HepG2 (cell line): ENCODE measurements around the gene ALDH1A1. TPM values are rescaled to one million over a fixed set of nuclear protein-coding genes. Genes with fewer than 3 reads are reported as not detected.

ENCODE experiments used
- ATAC-seq: fragments of 200-7000 bp; cut with Tn5 transposase; 3 replicates; pipeline ENCODE4 v1.9.1; 2020; ENCODE audit warnings: mild to moderate bottlenecking, moderate library complexity
- BruUV-seq: library from RNA; stranded (reverse); fragments of 400-500 nt; replicated peaks from 2 replicates; lab custom pipeline; 2021; lab: Mats Ljungman, UMichigan
- CTCF ChIA-PET: fragments of 300-600 bp; formaldehyde crosslinking; extraction: SDS; loops from one replicate; lab custom pipeline; 2021; ENCODE audit warnings: low total read pairs, inconsistent platforms, low intra/inter-chr PET ratio; lab: Yijun Ruan, JAX
- POLR2A ChIA-PET: fragments of 350-600 bp; sonication (Branson Sonifier 250); formaldehyde crosslinking; loops from one replicate; lab custom pipeline; 2020; ENCODE audit warnings: antibody characterized with exemption, inconsistent platforms; lab: Yijun Ruan, JAX
- DNase-seq: peaks from one replicate; pipeline ENCODE4 v3.0.0-alpha.2; 2015; ENCODE audit warnings: low spot score
- FAIRE-seq: peaks from 3 replicates; lab custom pipeline; 2011; peaks lifted over from hg19 to GRCh38; lab: Jason Lieb, UNC
- H2AFZ ChIP-seq: one replicate; pipeline ENCODE4 v1.6.1; 2011; ENCODE audit warnings: low read length, inconsistent platforms
- H3K27ac ChIP-seq: fragments of 300-600 bp; 3 replicates; pipeline ENCODE4 v1.8.0; 2011; ENCODE audit warnings: mixed run types, mild to moderate bottlenecking, mixed read lengths, low read length, inconsistent platforms; ENCODE audit not compliant: insufficient read depth; ENCODE audit errors: extremely low read length
- H3K27me3 ChIP-seq, 2 experiments: fragments of 200-600 bp in 1 of 2; 2 replicates in 1 of 2; 3 replicates in 1 of 2; pipeline versions ENCODE4 v1.6.0 to v1.8.0; 2011; ENCODE audit warnings: low read length in 2 of 2, mild to moderate bottlenecking in 2 of 2, moderate library complexity in 2 of 2, inconsistent platforms in 1 of 2; ENCODE audit not compliant: insufficient read depth in 2 of 2, control insufficient read depth in 1 of 2
- H3K36me3 ChIP-seq, 2 experiments: fragments of 200-600 bp in 1 of 2; replicated peaks in 1 of 2; 2 replicates in 1 of 2; 3 replicates in 1 of 2; pipeline versions ENCODE4 v1.5.1 to v1.8.0; 2011; ENCODE audit warnings: low read length in 2 of 2, inconsistent platforms in 1 of 2; ENCODE audit not compliant: insufficient read depth in 2 of 2, control insufficient read depth in 1 of 2
- H3K4me1 ChIP-seq: 2 replicates; pipeline ENCODE4 v1.5.1; 2012; ENCODE audit warnings: low read length, inconsistent platforms; ENCODE audit not compliant: insufficient read depth
- H3K4me2 ChIP-seq: 2 replicates; pipeline ENCODE4 v1.6.0; 2011; ENCODE audit warnings: low read depth, low read length, inconsistent platforms
- H3K4me3 ChIP-seq, 3 experiments: fragments of 200-600 bp in 1 of 3; sonication (generic), shearing (Covaris generic) in 1 of 3; replicated peaks in 1 of 3; 2 replicates each; pipeline ENCODE4 v1.5.1; 2011 to 2016; ENCODE audit warnings: low read length in 3 of 3, inconsistent platforms in 2 of 3, low read depth in 2 of 3, mild to moderate bottlenecking in 2 of 3, control low read depth in 1 of 3, mixed read lengths in 1 of 3; ENCODE audit not compliant: insufficient read depth in 1 of 3
- H3K79me2 ChIP-seq: one replicate; pipeline ENCODE4 v1.6.1; 2011; ENCODE audit warnings: low read length, inconsistent platforms; ENCODE audit not compliant: insufficient read depth
- H3K9ac ChIP-seq: 2 replicates; pipeline ENCODE4 v1.6.0; 2011; ENCODE audit warnings: mild to moderate bottlenecking, low read depth, low read length, inconsistent platforms; ENCODE audit not compliant: insufficient read depth
- H3K9me3 ChIP-seq: 2 replicates; pipeline ENCODE4 v1.5.1; 2012; ENCODE audit warnings: mild to moderate bottlenecking, low read length
- H4K20me1 ChIP-seq: 2 replicates; pipeline ENCODE4 v1.6.0; 2011; ENCODE audit warnings: inconsistent platforms, mild to moderate bottlenecking, low read length, moderate library complexity; ENCODE audit not compliant: insufficient read depth
- CCDC6 ChIP-seq: sonication (generic); formaldehyde crosslinking; IDR thresholded peaks from 2 replicates; pipeline ENCODE4 v1.8.1; 2022; ENCODE audit warnings: mild to moderate bottlenecking, missing genetic modification reagents, moderate library complexity
- CSRNP2 ChIP-seq: sonication (generic); formaldehyde crosslinking; conservative IDR thresholded peaks from 2 replicates; pipeline ENCODE4 v1.8.0; 2022; ENCODE audit warnings: low read depth, missing genetic modification reagents
- E2F1 ChIP-seq: sonication (generic); formaldehyde crosslinking; IDR thresholded peaks from 2 replicates; pipeline ENCODE4 v1.5.0; 2020; ENCODE audit warnings: missing genetic modification reagents
- PAWR ChIP-seq: sonication (generic); formaldehyde crosslinking; IDR thresholded peaks from 2 replicates; pipeline ENCODE4 v1.4.0; 2020; ENCODE audit warnings: missing genetic modification reagents, mild to moderate bottlenecking, borderline replicate concordance
- PBX3 ChIP-seq: sonication (generic); formaldehyde crosslinking; IDR thresholded peaks from 2 replicates; pipeline ENCODE4 v1.8.1; 2023; ENCODE audit warnings: missing genetic modification reagents, inconsistent platforms, borderline replicate concordance
- POLR2G ChIP-seq: fragments of 200-400 bp; formaldehyde crosslinking; IDR thresholded peaks from 2 replicates; pipeline ENCODE4 v1.6.1; 2018; ENCODE audit warnings: mild to moderate bottlenecking, low read depth, low read length, moderate library complexity
- RAD51 ChIP-seq: fragments of 450-650 bp; IDR thresholded peaks from 2 replicates; pipeline ENCODE4 v1.6.1; 2016; ENCODE audit warnings: borderline replicate concordance
- RORA ChIP-seq: sonication (generic); formaldehyde crosslinking; IDR thresholded peaks from 2 replicates; pipeline ENCODE4 v1.5.0; 2020; ENCODE audit warnings: mild to moderate bottlenecking, missing genetic modification reagents, moderate library complexity
- TERF1 ChIP-seq: sonication (generic); formaldehyde crosslinking; IDR thresholded peaks from 2 replicates; pipeline ENCODE4 v1.8.0; 2022; ENCODE audit warnings: mild to moderate bottlenecking, missing genetic modification reagents, moderate library complexity
- THAP7 ChIP-seq: sonication (generic); formaldehyde crosslinking; IDR thresholded peaks from 2 replicates; pipeline ENCODE4 v1.8.1; 2023; ENCODE audit warnings: mild to moderate bottlenecking, missing genetic modification reagents
- TOE1 ChIP-seq: sonication (generic); formaldehyde crosslinking; IDR thresholded peaks from 2 replicates; pipeline ENCODE4 v1.4.0; 2020; ENCODE audit warnings: mild to moderate bottlenecking, missing genetic modification reagents
- ZNF138 ChIP-seq: sonication (generic); formaldehyde crosslinking; IDR thresholded peaks from 2 replicates; pipeline ENCODE4 v1.5.0; 2020; ENCODE audit warnings: mild to moderate bottlenecking, low read depth, missing genetic modification reagents
- ZNF549 ChIP-seq: sonication (generic); formaldehyde crosslinking; IDR thresholded peaks from 2 replicates; pipeline ENCODE4 v1.5.0; 2020; ENCODE audit warnings: missing genetic modification reagents
- ZNF614 ChIP-seq: IDR thresholded peaks from 2 replicates; pipeline ENCODE4 v1.6.1; 2018; ENCODE audit warnings: missing biosample characterization, missing genetic modification reagents, inconsistent platforms, borderline replicate concordance
- ZNF660 ChIP-seq: sonication (generic); formaldehyde crosslinking; IDR thresholded peaks from 2 replicates; pipeline ENCODE4 v1.5.1; 2020; ENCODE audit warnings: mild to moderate bottlenecking, low read depth, missing genetic modification reagents, borderline replicate concordance
- ZNF691 ChIP-seq: sonication (generic); formaldehyde crosslinking; IDR thresholded peaks from 2 replicates; pipeline ENCODE4 v1.4.0; 2020; ENCODE audit warnings: missing genetic modification reagents, low read depth, mild to moderate bottlenecking, borderline replicate concordance
- ZNF792 ChIP-seq: IDR thresholded peaks from 2 replicates; pipeline ENCODE4 v1.6.1; 2016
- WGBS: methylation state at CpG from one replicate; pipeline ENCODE4 v1.1.6; 2017; ENCODE audit warnings: low lambda C conversion rate; 5-methylcytosine and 5-hydroxymethylcytosine counted together
- in situ Hi-C: cut with HindIII; loops from 2 replicates; pipeline ENCODE4 v1.10.0; 2017; ENCODE audit warnings: low pct_unique_long_range_greater_than_20kb; ENCODE audit not compliant: extremely low pct_ligation_motif_present
- intact Hi-C: fragments of 100-400 bp; cut with micrococcal nuclease; formaldehyde crosslinking; loops from one replicate; pipeline ENCODE4 v1.10.0; 2022; ENCODE audit not compliant: unreplicated experiment
- polyA plus RNA-seq, 8 experiments: library from polyadenylated mRNA; depleted of rRNA in 3 of 8; stranded (reverse) in 7 of 8; unstranded in 1 of 8; fragments of >200 nt; fragmentation: Illumina TruSeq in 4 of 8; extraction: Trizol in 4 of 8; gene quantifications; 2 replicates each; pipeline versions ENCODE4 v1.2.1 to v1.2.3, GENCODE V29; 2011 to 2016; ENCODE audit warnings: low read depth in 4 of 8, missing spikeins in 1 of 8, mixed read lengths in 1 of 8; ENCODE audit not compliant: insufficient read depth in 1 of 8
- total RNA-seq, 5 experiments: library from RNA; depleted of rRNA; stranded (reverse); fragments of >200 nt; fragmentation: Illumina TruSeq; extraction: Trizol; gene quantifications; 2 replicates each; pipeline ENCODE4 v1.2.3, GENCODE V29; 2016; ENCODE audit warnings: low read depth in 1 of 5

ALDH1A1 gene
- total and polyA plus RNA-seq, 2 of the 13 experiments (the other 11 are each of a cell fraction or from before 2014, with no cell fraction given): 88.2 to 439 TPM

GRCh38 chr9:72882117-72882775, 70.6 kb downstream of the ALDH1A1 start:
- BruUV-seq: no TSS peak
- H3K9me3 ChIP-seq: no peaks in the 10 kb centered on the region
- in situ Hi-C loops: no loop called here
- no peak overlapping the region for H3K9ac ChIP-seq
- no peak overlapping the region for H3K4me2 ChIP-seq
- ATAC-seq: no peak
- no peak overlapping the region for H3K27ac ChIP-seq
- no peaks in the 10 kb centered on the region for H3K27me3 ChIP-seq
- no peak overlapping the region for H2AFZ ChIP-seq
- no peak for FAIRE-seq
- no peaks in the 10 kb centered on the region for H4K20me1 ChIP-seq
- 98% methylated on average over 6 of the region's 6 CpGs for WGBS
- ChIA-PET POLR2A (no interaction called here), CTCF (no interaction called here)
- intact Hi-C loops: no loop called here
- no peaks in the 10 kb centered on the region for H3K79me2 ChIP-seq
- H3K4me3 ChIP-seq: no peak overlapping the region
- H3K36me3 ChIP-seq: no peaks in the 10 kb centered on the region
- H3K4me1 ChIP-seq: no peaks in the 10 kb centered on the region
- DNase-seq: no peak
- TF ChIP-seq RORA (CRISPR knock-in tag) (no peak), THAP7 (no peak), ZNF660 (CRISPR knock-in tag) (no peak), E2F1 (CRISPR knock-in tag) (no peak), TOE1 (no peak), CCDC6 (CRISPR knock-in tag) (no peak), CSRNP2 (CRISPR knock-in tag) (no peak), PBX3 (CRISPR knock-in tag) (no peak), ZNF792 (CRISPR knock-in tag) (no peak), TERF1 (CRISPR knock-in tag) (no peak), PAWR (no peak), ZNF138 (CRISPR knock-in tag) (no peak), RAD51 (no peak), POLR2G (no peak), ZNF549 (CRISPR knock-in tag) (no peak), ZNF614 (CRISPR knock-in tag) (no peak), ZNF691 (CRISPR knock-in tag) (no peak)
